ENCODE data around the gene TCP1.

GRCh38 chr6:159804504-159804903, 15.1 kb upstream of the TCP1 start:
- TF ChIP-seq EGR1 (IDR thresholded peaks at IDR 0.05; ENCODE audit: borderline replicate concordance, low read depth, low read length) = no peak
- TF ChIP-seq, protein P1, sequence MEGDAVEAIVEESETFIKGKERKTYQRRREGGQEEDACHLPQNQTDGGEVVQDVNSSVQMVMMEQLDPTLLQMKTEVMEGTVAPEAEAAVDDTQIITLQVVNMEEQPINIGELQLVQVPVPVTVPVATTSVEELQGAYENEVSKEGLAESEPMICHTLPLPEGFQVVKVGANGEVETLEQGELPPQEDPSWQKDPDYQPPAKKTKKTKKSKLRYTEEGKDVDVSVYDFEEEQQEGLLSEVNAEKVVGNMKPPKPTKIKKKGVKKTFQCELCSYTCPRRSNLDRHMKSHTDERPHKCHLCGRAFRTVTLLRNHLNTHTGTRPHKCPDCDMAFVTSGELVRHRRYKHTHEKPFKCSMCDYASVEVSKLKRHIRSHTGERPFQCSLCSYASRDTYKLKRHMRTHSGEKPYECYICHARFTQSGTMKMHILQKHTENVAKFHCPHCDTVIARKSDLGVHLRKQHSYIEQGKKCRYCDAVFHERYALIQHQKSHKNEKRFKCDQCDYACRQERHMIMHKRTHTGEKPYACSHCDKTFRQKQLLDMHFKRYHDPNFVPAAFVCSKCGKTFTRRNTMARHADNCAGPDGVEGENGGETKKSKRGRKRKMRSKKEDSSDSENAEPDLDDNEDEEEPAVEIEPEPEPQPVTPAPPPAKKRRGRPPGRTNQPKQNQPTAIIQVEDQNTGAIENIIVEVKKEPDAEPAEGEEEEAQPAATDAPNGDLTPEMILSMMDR (IDR thresholded peaks at IDR 0.05; ENCODE audit: control extremely low read depth in 1 of 3, insufficient read depth in 1 of 3, low read depth in 1 of 3, low read length in 3 of 3) = no peak
- TF ChIP-seq BCL11A (IDR thresholded peaks at IDR 0.05; ENCODE audit: low read depth in 2 of 2, low read length in 2 of 2) = no peak
- TF ChIP-seq HDAC2 (IDR thresholded peaks at IDR 0.05; ENCODE audit: borderline replicate concordance in 1 of 2, low read depth in 2 of 2, low read length in 2 of 2) = no peak
- TF ChIP-seq POLR2A (IDR thresholded peaks at IDR 0.05; ENCODE audit: control extremely low read depth in 1 of 2, low read depth in 2 of 2, low read length in 2 of 2) = no peak
- TF ChIP-seq USF2 (IDR thresholded peaks at IDR 0.05; ENCODE audit: low read length) = no peak
- no peak for TF ChIP-seq SUZ12 (IDR thresholded peaks at IDR 0.05; ENCODE audit: low read length)
- TF ChIP-seq EZH2 (IDR thresholded peaks at IDR 0.05; ENCODE audit: low read depth, low read length, severe bottlenecking) = no peak
- no peak for TF ChIP-seq POLR2AphosphoS5 (IDR thresholded peaks at IDR 0.05; ENCODE audit: low read depth, low read length)
- TF ChIP-seq, protein P2, sequence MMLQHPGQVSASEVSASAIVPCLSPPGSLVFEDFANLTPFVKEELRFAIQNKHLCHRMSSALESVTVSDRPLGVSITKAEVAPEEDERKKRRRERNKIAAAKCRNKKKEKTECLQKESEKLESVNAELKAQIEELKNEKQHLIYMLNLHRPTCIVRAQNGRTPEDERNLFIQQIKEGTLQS (IDR thresholded peaks at IDR 0.05; ENCODE audit: insufficient read depth, low read depth, low read length) = no peak
- no peak for TF ChIP-seq KDM1A (IDR thresholded peaks at IDR 0.05; ENCODE audit: borderline replicate concordance, low read length)
- no peak for TF ChIP-seq YY1 (IDR thresholded peaks at IDR 0.05; ENCODE audit: low read depth, low read length)
